Small intestine (tissue), 7 donors: ENCODE data around the gene TMEM132C. TPM values are rescaled to one million over a fixed set of nuclear protein-coding genes. Genes with fewer than 3 reads are reported as not detected.

Source experiments
- DNase-seq, 2 donors: peaks; one replicate each; pipeline versions ENCODE4 v3.0.0 to v3.0.0-alpha.2; 2013
- FAIRE-seq: peaks from 2 replicates; lab custom pipeline; 2012; peaks lifted over from hg19 to GRCh38; lab: Jason Lieb, UNC
- H3K27ac ChIP-seq, 3 donors: one replicate each; pipeline ENCODE4 v1.5.1; 2013; ENCODE audit warnings: low read length in 2 of 3, mild to moderate bottlenecking in 2 of 3, control low read depth in 1 of 3, inconsistent platforms in 1 of 3, low read depth in 1 of 3, moderate library complexity in 1 of 3
- H3K27me3 ChIP-seq, 3 donors: one replicate each; pipeline ENCODE4 v1.6.1; 2013; ENCODE audit warnings: low read length in 3 of 3, inconsistent platforms in 1 of 3; ENCODE audit not compliant: control insufficient read depth in 3 of 3, insufficient read depth in 3 of 3
- H3K36me3 ChIP-seq, 3 donors: one replicate each; pipeline ENCODE4 v1.6.1; 2013; ENCODE audit warnings: low read length in 3 of 3, inconsistent platforms in 1 of 3, low read depth in 1 of 3, mild to moderate bottlenecking in 1 of 3, moderate library complexity in 1 of 3; ENCODE audit not compliant: control insufficient read depth in 3 of 3, insufficient read depth in 2 of 3
- H3K4me1 ChIP-seq, 3 donors: one replicate each; pipeline ENCODE4 v1.6.1; 2013; ENCODE audit warnings: low read length in 2 of 3, inconsistent platforms in 1 of 3, low read depth in 1 of 3, mild to moderate bottlenecking in 1 of 3, moderate library complexity in 1 of 3; ENCODE audit not compliant: control insufficient read depth in 3 of 3, insufficient read depth in 2 of 3
- H3K4me3 ChIP-seq, 3 donors: one replicate each; pipeline ENCODE4 v1.5.1; 2013; ENCODE audit warnings: low read length in 3 of 3, control low read depth in 1 of 3, inconsistent platforms in 1 of 3, low read depth in 1 of 3, mild to moderate bottlenecking in 1 of 3, moderate library complexity in 1 of 3
- H3K9me3 ChIP-seq, 2 donors: one replicate each; pipeline ENCODE4 v1.6.1; 2013; ENCODE audit warnings: low read depth in 1 of 2, low read length in 1 of 2; ENCODE audit not compliant: control insufficient read depth in 2 of 2, insufficient read depth in 1 of 2
- WGBS, 3 donors: extraction: QIAGEN DNeasy Blood & Tissue Kit; methylation state at CpG; one replicate each; pipeline ENCODE4 v1.1.7; 2013; 5-methylcytosine and 5-hydroxymethylcytosine counted together
- polyA plus RNA-seq, 4 donors: library from polyadenylated mRNA; stranded (reverse) in 3 of 4; unstranded in 1 of 4; fragments of 200-250 nt in 3 of 4; fragments of 120-200 nt in 1 of 4; gene quantifications; one replicate each; pipeline versions ENCODE4 v1.2.1 to v1.2.3, GENCODE V29; 2013
- donor health status: healthy with polysubstance abuse.
- donor health status: control.
- donor health status: control.
- donor health status: Bipolar disorder and iron deficiency.
- donor health status: healthy.

Gene TMEM132C
- polyA plus RNA-seq, 4 donors: 0.27 to 3.2 (median 0.27) TPM; not detected in 1

- H3K4me1 ChIP-seq: no peaks in the 10 kb centered on the region
- H3K9me3 ChIP-seq: peaks cover 0 to 2% of the 10 kb centered on the region in 2 donors
- FAIRE-seq (no peak), DNase-seq (no peak)
- WGBS, 3 donors: 59 to 64% (median 60%) methylated on average over 11 of the region's 11 CpGs
- H3K36me3 ChIP-seq: peaks cover 0 to 2% (median 0%) of the 10 kb centered on the region in 3 donors
- H3K27me3 ChIP-seq: no peaks in the 10 kb centered on the region
- no peak overlapping the region for H3K4me3 ChIP-seq
- H3K27ac ChIP-seq: no peak overlapping the region
Observed at GRCh38 chr12:128298091-128298748, 31.2 kb downstream of the TMEM132C start.

GRCh38 chr12:128305336-128305892 lies 38.4 kb downstream of the TMEM132C start:
- no peak for DNase-seq
- no peak for FAIRE-seq
- no peaks in the 10 kb centered on the region for H3K27me3 ChIP-seq
- H3K4me3 ChIP-seq: no peak overlapping the region
- H3K4me1 ChIP-seq: no peaks in the 10 kb centered on the region
- no peaks in the 10 kb centered on the region for H3K36me3 ChIP-seq
- 77 to 89% (median 89%) methylated on average over 10 of the region's 10 CpGs for WGBS, 3 donors
- H3K27ac ChIP-seq: no peak overlapping the region
- peaks cover 0 to 7% of the 10 kb centered on the region in 2 donors for H3K9me3 ChIP-seq

GRCh38 chr12:128307791-128308190 lies 40.8 kb downstream of the TMEM132C start:
- H3K36me3 ChIP-seq: no peaks in the 10 kb centered on the region
- DNase-seq (no peak), FAIRE-seq (no peak)
- no peaks in the 10 kb centered on the region for H3K4me1 ChIP-seq
- no peak overlapping the region for H3K4me3 ChIP-seq
- no peaks in the 10 kb centered on the region for H3K27me3 ChIP-seq
- peaks cover 0 to 6% of the 10 kb centered on the region in 2 donors for H3K9me3 ChIP-seq
- H3K27ac ChIP-seq: no peak overlapping the region
- WGBS, 3 donors: 32 to 71% (median 65%) methylated on average over 2 of the region's 2 CpGs

GRCh38 chr12:128312661-128313060 lies 45.7 kb downstream of the TMEM132C start:
- H3K36me3 ChIP-seq: no peaks in the 10 kb centered on the region
- H3K9me3 ChIP-seq: no peaks in the 10 kb centered on the region
- DNase-seq (no peak), FAIRE-seq (no peak)
- H3K27ac ChIP-seq: no peak overlapping the region
- no peak overlapping the region for H3K4me3 ChIP-seq
- 66 to 77% (median 70%) methylated on average over 2 of the region's 2 CpGs for WGBS, 3 donors
- no peaks in the 10 kb centered on the region for H3K4me1 ChIP-seq
- no peaks in the 10 kb centered on the region for H3K27me3 ChIP-seq

GRCh38 chr12:128313931-128314330 lies 47.0 kb downstream of the TMEM132C start:
- Histone ChIP-seq H3K27me3 (no peaks in the 10 kb centered on the region), H3K36me3 (no peaks in the 10 kb centered on the region), H3K4me3 (no peak overlapping the region), H3K4me1 (no peaks in the 10 kb centered on the region), H3K27ac (no peak overlapping the region), H3K9me3 (no peaks in the 10 kb centered on the region)
- 14 to 27% (median 24%) methylated on average over 2 of the region's 2 CpGs for WGBS, 3 donors
- no peak for FAIRE-seq
- DNase-seq: no peak

- no peak overlapping the region for H3K4me3 ChIP-seq
- H3K36me3 ChIP-seq: no peaks in the 10 kb centered on the region
- no peaks in the 10 kb centered on the region for H3K27me3 ChIP-seq
- no peaks in the 10 kb centered on the region for H3K9me3 ChIP-seq
- FAIRE-seq (no peak), DNase-seq (no peak)
- no peak overlapping the region for H3K27ac ChIP-seq
- WGBS, 3 donors: 62 to 72% (median 66%) methylated on average over 3 of the region's 3 CpGs
- H3K4me1 ChIP-seq: no peaks in the 10 kb centered on the region
Observed at GRCh38 chr12:128314611-128315010, 47.6 kb downstream of the TMEM132C start.

GRCh38 chr12:128316078-128316477 lies 49.1 kb downstream of the TMEM132C start:
- no peaks in the 10 kb centered on the region for H3K27me3 ChIP-seq
- H3K9me3 ChIP-seq: no peaks in the 10 kb centered on the region
- no peak overlapping the region for H3K27ac ChIP-seq
- no peak overlapping the region for H3K4me3 ChIP-seq
- no peak for DNase-seq
- FAIRE-seq: no peak
- WGBS, 3 donors: 60 to 67% (median 66%) methylated on average over 6 of the region's 6 CpGs
- H3K4me1 ChIP-seq: no peaks in the 10 kb centered on the region
- no peaks in the 10 kb centered on the region for H3K36me3 ChIP-seq

GRCh38 chr12:128316973-128317526 lies 50.1 kb downstream of the TMEM132C start:
- Histone ChIP-seq H3K36me3 (no peaks in the 10 kb centered on the region), H3K4me1 (no peaks in the 10 kb centered on the region), H3K27me3 (no peaks in the 10 kb centered on the region), H3K9me3 (peaks cover 0 to 4% of the 10 kb centered on the region in 2 donors), H3K27ac (no peak overlapping the region), H3K4me3 (no peak overlapping the region)
- DNase-seq (no peak), FAIRE-seq (no peak)
- 23 to 26% (median 23%) methylated on average over 4 of the region's 4 CpGs for WGBS, 3 donors
